Vagina (tissue), 2 donors: ENCODE measurements around the gene FOXP4. TPM values are rescaled to one million over a fixed set of nuclear protein-coding genes. Genes with fewer than 3 reads are reported as not detected.

Source experiments
- DNase-seq, 2 donors: peaks; one replicate each; pipeline ENCODE4 v3.0.0-alpha.2; 2017; ENCODE audit errors: extremely low spot score in 2 of 2
- H3K27ac ChIP-seq: fragments of 200-600 bp; sonication (generic); one replicate; pipeline ENCODE4 v1.5.1; 2019
- H3K27me3 ChIP-seq: fragments of 200-600 bp; sonication (generic); one replicate; pipeline ENCODE4 v1.5.1; 2019
- H3K36me3 ChIP-seq, 2 donors: fragments of 200-600 bp; sonication (generic); one replicate each; pipeline ENCODE4 v1.5.1; 2017 to 2019
- H3K4me1 ChIP-seq: fragments of 200-600 bp; sonication (generic); one replicate; pipeline ENCODE4 v1.5.1; 2019
- H3K4me3 ChIP-seq, 2 donors: fragments of 200-600 bp; sonication (generic); 1 replicate in 1 of 2; 2 replicates in 1 of 2; pipeline ENCODE4 v1.5.1; 2016 to 2019
- H3K9me3 ChIP-seq: fragments of 200-600 bp; sonication (generic); one replicate; pipeline ENCODE4 v1.5.1; 2019
- POLR2A ChIP-seq, 2 donors: fragments of 450-650 bp; IDR thresholded peaks; one replicate each; pipeline ENCODE4 v1.6.1; 2017; ENCODE audit warnings: antibody characterized with exemption in 2 of 2, mild to moderate bottlenecking in 2 of 2, moderate library complexity in 2 of 2
- POLR2AphosphoS5 ChIP-seq, 2 donors: sonication (generic); formaldehyde crosslinking; IDR thresholded peaks; one replicate each; pipeline ENCODE4 v1.9.0; 2017; ENCODE audit warnings: antibody characterized with exemption in 2 of 2, mild to moderate bottlenecking in 2 of 2, low read depth in 1 of 2; ENCODE audit not compliant: insufficient read depth in 1 of 2
- intact Hi-C: fragments of 100-400 bp; cut with DNase I; formaldehyde crosslinking; loops from one replicate; pipeline ENCODE4 v1.15.1; 2023
- total RNA-seq: library from RNA; depleted of rRNA; stranded (reverse); fragments of >200 nt; gene quantifications from one replicate; pipeline ENCODE4 v1.2.3, GENCODE V29; 2016
- TF ChIP-seq, protein P1 (sequence below), 3 experiments: fragments of 450-650 bp in 2 of 3; fragments of 200-600 bp in 1 of 3; sonication (generic) in 1 of 3; IDR thresholded peaks; one replicate each; pipeline ENCODE4 v1.5.1; 2017 to 2019; ENCODE audit warnings: antibody characterized with exemption in 3 of 3, mild to moderate bottlenecking in 2 of 3, moderate library complexity in 2 of 3

FOXP4 gene
- total RNA-seq, 1 donor from 2014 or later: 7.4 TPM

DNA sequence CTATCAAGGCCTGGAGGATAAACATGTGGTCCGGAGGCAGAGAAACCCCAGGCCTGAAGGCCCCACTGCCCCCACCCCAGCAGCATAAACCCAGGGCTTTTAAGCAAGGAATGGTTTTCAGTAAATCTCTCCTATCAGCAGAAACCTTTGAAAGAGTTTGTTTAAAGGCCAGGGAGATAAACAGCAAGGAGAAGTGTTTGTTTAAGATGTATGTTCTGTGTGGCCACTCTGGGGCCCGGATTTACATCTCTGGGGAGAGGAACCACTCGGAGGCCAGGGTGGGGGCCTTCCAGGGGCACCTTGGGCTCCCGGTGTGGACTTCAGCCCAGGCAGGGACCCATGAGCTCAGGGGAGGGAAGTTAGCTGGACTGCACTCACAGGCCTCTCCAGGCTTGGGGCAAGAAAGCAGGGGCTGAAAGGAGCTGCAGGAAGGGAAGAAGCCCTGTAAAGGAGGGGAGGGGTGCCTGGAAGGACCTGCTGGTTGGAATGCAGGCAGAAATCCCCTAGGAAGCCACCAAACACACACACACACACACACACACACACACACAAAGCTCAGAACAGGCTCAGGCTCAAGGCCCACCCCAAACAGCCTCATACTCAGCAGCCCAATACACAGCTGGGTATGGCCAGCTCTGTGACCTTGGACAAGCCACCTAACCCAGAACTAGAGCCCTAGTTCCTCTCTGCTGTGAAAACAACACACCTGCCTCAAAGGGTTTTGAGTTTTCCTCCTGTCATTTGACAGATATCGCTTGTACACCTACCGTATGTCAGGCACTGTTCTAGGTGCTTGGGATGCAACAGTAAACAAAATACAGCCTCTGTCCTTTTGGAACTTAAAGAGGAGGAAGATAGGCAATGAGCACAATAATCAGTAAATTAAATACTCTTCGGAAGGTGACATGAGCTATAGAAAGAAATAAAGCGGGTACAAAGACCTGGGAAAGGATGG is 26.2 kb upstream of the FOXP4 start:
- Histone ChIP-seq H3K4me1 (no peaks in the 10 kb centered on the region), H3K27ac (no peak overlapping the region), H3K9me3 (no peaks in the 10 kb centered on the region), H3K36me3 (no peaks in the 10 kb centered on the region), H3K4me3 (no peak overlapping the region), H3K27me3 (no peaks in the 10 kb centered on the region)
- TF ChIP-seq POLR2AphosphoS5 (IDR thresholded peaks at IDR 0.05; ENCODE audit: insufficient read depth in 1 of 2, low read depth in 1 of 2): no peak
- TF ChIP-seq, protein P1, sequence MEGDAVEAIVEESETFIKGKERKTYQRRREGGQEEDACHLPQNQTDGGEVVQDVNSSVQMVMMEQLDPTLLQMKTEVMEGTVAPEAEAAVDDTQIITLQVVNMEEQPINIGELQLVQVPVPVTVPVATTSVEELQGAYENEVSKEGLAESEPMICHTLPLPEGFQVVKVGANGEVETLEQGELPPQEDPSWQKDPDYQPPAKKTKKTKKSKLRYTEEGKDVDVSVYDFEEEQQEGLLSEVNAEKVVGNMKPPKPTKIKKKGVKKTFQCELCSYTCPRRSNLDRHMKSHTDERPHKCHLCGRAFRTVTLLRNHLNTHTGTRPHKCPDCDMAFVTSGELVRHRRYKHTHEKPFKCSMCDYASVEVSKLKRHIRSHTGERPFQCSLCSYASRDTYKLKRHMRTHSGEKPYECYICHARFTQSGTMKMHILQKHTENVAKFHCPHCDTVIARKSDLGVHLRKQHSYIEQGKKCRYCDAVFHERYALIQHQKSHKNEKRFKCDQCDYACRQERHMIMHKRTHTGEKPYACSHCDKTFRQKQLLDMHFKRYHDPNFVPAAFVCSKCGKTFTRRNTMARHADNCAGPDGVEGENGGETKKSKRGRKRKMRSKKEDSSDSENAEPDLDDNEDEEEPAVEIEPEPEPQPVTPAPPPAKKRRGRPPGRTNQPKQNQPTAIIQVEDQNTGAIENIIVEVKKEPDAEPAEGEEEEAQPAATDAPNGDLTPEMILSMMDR (IDR thresholded peaks at IDR 0.05): no peak
- DNase-seq: no peak
- intact Hi-C loops: no loop called here

DNA sequence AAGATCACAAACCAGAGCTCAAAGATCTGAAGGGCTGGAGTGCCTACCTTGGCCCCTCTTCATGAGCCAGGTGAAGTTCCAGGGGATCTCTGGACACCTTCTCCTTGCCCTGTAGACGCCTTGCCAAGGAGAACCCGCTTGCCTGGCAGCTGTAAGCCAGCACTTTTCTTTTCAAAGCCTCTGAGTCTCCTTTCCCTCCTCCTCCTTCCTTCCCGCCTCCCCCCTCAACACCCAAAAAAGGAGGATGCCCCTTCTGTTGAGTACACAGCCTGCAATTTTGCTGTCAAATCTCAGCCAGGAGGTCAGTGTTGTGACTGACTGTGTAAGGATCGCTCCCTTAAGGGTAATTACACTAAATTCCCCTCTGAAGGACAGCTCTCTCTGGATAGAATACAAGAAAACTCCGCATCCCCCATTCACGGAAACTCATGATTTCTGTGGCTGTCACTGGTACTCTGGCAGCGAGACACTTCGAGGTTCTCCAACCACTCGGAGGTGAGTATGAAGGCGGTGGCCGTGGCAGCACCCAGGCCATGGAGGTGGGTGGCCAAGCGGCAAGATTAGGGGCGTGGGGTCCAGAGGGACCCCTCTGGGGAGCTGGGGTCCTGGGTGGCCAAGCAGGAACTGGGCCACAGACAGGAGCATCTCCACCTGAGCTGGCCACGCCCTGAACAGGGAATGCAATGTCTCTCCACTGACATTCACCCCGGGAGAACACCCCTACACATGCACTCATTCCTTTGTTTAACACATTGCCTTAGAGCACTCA is 23.2 kb upstream of the FOXP4 start:
- intact Hi-C loops: no loop called here
- no peaks in the 10 kb centered on the region for H3K27me3 ChIP-seq
- H3K4me1 ChIP-seq: peaks cover 3% of the 10 kb centered on the region

DNA sequence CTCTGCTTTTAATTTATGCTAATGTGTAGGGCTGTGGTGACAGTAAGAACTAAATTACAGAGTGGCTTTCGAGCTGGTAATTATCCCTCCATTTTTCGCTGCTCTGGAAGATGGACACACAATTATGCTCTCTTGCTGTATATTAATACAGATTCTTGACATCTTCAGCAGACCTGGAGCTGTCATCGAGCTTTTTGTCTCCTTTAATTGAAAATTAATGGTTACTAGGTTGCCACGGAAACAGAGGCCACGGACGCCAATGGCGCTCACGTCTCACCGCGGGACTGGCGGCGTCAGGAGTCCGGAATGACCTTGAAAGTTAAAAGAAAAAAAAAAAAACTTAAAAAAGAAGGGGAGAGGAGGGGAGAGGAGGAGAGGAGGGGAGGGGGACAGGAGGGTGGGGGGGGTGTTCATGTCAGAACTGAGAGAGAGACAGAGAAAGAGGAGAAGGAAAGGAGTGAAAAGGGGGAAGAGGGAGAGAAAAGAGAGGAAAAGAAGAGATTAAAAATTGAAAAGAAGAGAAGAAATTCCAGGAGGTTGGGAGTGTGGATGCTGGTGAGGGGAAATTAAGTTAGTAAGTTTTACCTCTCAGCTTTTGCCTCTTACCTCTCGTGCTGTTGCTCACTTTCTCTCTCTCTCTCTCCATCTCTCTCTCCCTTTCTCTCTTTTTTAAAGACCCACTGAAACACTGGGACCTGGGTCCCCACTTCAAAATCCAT is 22.1 kb upstream of the FOXP4 start:
- Histone ChIP-seq H3K9me3 (no peaks in the 10 kb centered on the region), H3K27ac (no peak overlapping the region), H3K4me3 (no peak overlapping the region), H3K4me1 (peaks cover 9% of the 10 kb centered on the region), H3K27me3 (no peaks in the 10 kb centered on the region), H3K36me3 (no peaks in the 10 kb centered on the region)
- no peak for DNase-seq
- TF ChIP-seq POLR2A (IDR thresholded peaks at IDR 0.05) (no peak), POLR2AphosphoS5 (IDR thresholded peaks at IDR 0.05; ENCODE audit: insufficient read depth in 1 of 2, low read depth in 1 of 2) (no peak)
- TF ChIP-seq, protein P1 (IDR thresholded peaks at IDR 0.05): no peak
- intact Hi-C loops: no loop called here

More for the DNA sequence above, 23.2 kb upstream of the FOXP4 start:
- Histone ChIP-seq H3K4me3 (no peak overlapping the region), H3K36me3 (no peaks in the 10 kb centered on the region), H3K9me3 (no peaks in the 10 kb centered on the region), H3K27ac (no peak overlapping the region)
- TF ChIP-seq, protein P1 (IDR thresholded peaks at IDR 0.05): no peak
- no peak for DNase-seq

DNA sequence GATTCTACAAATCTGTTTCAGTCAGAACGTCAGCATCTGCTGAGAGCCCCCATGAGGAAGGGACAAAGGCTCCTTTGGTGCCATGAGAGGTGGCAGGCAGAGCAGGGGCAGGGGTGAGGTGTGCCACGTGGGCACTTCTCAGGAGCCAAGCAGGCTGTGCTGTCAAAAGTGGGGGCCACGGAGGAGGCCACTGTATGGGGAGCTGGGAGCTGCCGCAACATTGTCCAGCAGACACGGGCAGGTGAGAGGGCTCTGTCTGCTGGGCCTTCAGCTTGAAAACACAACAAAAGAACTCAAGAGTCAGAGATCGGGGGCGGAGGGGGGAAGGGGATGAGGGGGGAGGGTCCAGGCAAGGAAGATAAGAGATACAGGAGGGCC is 21.6 kb upstream of the FOXP4 start:
- no peak overlapping the region for H3K4me3 ChIP-seq
- peaks cover 9% of the 10 kb centered on the region for H3K4me1 ChIP-seq
- no peaks in the 10 kb centered on the region for H3K9me3 ChIP-seq
- DNase-seq: no peak
- no peaks in the 10 kb centered on the region for H3K36me3 ChIP-seq
- intact Hi-C loops: no loop called here
- H3K27ac ChIP-seq: no peak overlapping the region
- no peaks in the 10 kb centered on the region for H3K27me3 ChIP-seq
- TF ChIP-seq, protein P1 (IDR thresholded peaks at IDR 0.05): no peak
- TF ChIP-seq POLR2AphosphoS5 (IDR thresholded peaks at IDR 0.05; ENCODE audit: insufficient read depth in 1 of 2, low read depth in 1 of 2) (no peak), POLR2A (IDR thresholded peaks at IDR 0.05) (no peak)
